Hematopoietic multipotent progenitor cell treated with erythropoietin and hydrocortisone succinate and interleukin-3 and kit ligand, for 17 days (in vitro differentiated cells): ENCODE data around the gene PPP3CB.
"Not testable (repeated sequence)": the region's sequence is repeated elsewhere in the genome, so short reads cannot be mapped to it uniquely, and the experiment has no call there.

Experiments
- DNase-seq: peaks from one replicate; pipeline ENCODE4 v3.0.0-alpha.2; 2015; ENCODE audit warnings: low spot score

Gene PPP3CB

DNA sequence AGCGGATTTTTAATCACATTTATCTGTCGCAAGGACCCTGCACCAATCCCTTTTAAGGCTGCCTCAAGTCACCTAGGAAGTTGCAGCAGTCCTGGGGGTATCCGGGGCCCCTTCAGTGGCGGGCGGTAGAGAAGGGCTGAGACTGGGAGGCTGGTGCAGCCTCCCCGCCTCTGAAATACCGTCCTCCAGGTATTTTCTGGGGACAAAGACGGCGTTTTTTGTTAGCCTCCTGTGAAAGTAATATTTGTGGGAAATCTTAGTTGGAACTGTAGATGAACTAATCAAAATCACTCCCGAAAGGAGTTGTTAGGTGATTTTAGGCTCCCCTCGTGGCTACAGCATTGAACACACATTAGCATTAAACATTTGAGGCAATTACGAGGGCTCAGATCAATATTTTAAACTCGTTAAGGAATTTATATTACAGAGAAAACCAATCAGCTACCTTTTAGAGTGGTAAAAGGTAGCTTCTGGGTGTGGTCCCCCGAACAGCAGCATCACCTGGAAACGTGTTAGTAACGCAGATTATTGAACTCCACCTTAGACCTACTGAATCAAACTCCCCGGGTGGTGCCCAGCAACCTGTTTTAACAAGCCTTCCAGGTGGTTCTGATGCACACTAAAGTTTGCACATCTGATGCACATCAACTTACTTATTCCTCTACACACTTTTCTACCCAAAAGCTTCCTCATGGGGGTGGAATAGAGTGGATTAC, 81.4 kb downstream of the PPP3CB start:
- no peak for DNase-seq

DNA sequence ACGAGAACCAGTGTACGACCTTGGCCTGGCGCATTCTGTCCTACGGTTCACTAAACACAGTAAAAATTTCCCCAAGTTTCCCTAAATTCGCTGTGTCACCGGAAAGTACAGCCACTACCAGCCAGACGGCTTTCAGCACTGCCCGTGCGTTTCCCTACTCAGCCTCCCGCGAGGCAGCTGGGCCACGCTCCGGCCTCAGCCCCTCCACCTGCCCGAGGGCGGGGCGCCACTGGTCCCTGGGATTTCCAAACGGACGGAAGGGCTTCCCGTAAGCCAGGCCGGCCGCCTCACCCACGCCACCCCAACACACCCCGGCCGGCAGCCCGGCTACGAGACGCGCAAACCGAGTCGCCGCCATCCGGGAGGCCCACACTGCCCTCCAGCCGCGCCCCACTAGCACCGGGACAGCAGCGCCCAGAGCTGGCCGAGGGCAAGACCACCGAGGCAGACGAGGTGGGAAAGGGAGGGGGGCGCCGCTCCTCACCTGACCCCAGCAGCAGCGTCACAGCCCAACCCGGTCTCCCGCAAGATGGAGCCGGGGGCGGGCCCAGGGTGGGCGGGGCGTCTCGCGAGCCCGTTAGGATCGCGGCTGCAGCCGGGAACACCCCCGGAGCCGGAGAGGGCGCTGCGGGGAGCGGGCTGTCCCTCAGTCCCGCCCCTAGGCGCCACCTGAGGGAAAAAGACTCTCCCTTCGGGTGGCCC, 82.1 kb downstream of the PPP3CB start, which contains the start of gene ANXA7:
TSS of gene ANXA7 (minus strand) at position 531 of the 702 bp plus-strand sequence. CDS start 13,202 bp downstream, outside the sequence.
- DNase-seq, result peak; percentile 92

DNA sequence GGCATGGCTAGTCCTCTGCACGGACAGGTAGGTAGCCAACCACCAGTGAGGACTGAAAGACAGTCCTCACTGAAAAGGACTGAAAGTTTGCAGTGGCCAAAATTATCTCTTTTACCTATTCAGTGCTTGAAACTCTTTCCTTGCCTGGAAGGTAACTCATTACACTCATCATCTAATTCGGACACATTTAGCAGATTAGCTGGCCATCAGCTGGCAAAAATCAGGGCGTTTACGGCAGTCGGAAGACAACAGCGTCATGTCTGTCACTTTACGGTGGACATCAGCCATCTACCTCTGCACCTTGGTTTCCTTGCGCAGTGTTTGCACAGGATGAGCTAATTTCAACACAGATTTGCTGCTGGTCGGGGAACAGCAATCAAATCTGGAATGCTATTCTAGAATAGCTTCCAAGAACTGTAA, 82.7 kb downstream of the PPP3CB start:
- DNase-seq, result no peak

DNA sequence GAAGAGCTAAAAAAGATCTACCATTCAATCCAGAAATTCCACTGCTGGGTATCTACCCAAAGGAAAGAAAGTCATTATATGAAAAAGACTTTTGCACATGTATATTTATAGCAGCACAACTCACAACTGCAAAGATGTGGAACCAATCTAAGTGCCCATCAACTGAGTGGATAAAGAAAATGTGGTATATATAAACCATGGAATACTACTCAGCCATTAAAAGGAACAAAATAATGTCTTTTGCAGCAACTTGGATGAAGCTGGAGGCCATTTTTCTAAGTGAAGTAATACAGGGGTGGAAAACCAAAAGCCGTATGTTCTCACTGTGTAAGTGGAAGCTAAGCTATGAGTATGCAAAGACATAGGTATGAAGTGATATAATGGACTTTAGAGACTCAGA, 84.9 kb downstream of the PPP3CB start:
- DNase-seq, result no peak

DNA sequence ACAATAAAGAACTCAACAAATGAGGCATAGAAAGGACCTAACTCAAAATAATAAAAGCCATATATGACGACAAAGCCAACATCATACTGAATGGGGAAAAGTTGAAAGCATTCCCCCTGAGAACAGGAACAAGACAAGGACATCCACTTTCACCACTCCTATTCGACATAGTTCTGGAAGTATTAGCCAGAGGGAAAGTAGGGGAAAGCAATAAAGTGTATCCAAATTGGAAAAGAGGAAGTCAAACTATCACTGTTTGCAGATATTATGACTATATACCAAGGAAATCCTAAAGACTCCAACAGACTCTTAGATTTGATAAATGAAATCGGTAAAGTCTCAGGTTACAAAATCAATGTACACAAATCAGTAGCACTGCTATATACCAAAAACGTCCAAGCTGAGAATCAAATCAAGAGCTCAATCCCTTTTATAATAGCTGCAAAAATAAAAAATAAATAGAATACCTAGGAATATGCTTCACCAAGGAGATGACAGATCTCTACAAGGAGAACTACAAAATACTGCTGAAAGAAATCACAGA, 86.8 kb downstream of the PPP3CB start:
- no peak for DNase-seq

DNA sequence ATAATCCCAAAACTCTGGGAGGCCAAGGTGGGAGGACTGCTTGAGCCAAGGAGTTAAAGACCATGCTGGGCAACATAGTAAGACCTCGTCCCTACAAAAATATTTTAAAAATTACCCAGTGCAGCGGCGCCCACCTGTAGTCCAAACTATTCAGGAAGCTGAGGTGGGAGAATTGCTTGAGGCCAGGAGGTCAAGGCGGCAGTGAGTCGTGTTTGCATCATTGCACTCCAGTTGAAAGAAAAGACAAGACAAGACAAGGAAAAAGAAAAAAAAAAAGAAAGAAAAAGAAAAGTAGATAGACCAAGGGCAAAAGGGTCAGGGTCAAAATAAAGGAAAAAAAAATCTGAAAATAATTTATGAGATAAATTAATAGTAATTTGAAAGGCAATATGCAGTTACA, 87.8 kb downstream of the PPP3CB start:
- DNase-seq, result no peak

DNA sequence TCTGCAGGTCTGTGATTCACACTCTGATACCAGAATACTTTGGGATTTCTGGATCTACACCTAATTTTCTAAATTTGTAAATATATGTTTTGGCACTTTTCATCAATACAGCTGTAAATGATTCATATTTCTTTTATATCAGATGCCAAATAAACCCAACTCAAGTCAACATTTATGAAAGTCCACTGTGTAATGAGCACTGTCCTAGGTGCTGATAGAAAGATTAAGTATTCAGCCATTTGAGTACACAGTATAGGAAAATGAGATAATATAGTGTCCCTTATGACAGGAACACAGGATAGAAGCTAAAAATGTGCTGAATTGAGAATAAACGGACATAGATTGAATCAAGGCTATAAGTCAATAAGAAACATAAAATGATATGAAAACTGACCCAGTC, 88.3 kb downstream of the PPP3CB start:
- DNase-seq, result no peak

DNA sequence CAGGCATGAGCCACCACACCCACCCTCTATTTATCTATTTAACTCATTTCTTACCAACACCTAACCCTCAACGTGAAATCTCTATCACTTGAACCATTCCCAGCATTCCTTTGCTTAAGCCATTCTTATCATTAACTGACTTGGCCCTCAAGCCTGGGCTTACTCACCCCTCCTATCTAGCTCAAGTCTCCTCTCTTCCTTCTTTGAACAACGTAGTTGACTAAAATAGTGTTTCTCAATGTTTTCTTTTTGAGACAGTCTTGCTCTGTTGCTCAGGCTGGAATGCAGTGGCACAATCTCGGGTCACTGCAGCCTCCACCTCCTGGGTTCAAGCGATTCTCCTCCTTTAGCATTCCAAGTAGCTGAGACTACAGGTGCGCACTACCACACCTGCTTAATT, 89.0 kb downstream of the PPP3CB start:
- peak; percentile 29 for DNase-seq

DNA sequence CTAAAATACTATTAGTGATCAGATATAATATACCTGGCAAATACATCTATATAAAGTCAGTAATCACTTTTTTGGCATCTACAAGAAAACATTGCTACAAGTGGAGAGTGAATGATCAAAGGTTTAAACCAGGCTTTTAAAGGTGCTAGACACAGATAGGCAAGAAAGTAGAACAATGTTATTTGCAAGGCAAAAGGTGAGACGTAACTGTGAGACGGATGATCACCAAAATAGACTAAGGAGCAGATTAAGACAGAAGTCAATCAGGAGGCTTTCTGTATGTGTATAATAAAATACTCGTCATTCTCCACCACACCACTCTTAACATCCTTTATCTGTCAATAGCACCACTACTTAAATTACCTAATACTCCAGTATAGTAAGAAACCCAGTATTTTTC, 90.3 kb downstream of the PPP3CB start:
- no peak for DNase-seq

DNA sequence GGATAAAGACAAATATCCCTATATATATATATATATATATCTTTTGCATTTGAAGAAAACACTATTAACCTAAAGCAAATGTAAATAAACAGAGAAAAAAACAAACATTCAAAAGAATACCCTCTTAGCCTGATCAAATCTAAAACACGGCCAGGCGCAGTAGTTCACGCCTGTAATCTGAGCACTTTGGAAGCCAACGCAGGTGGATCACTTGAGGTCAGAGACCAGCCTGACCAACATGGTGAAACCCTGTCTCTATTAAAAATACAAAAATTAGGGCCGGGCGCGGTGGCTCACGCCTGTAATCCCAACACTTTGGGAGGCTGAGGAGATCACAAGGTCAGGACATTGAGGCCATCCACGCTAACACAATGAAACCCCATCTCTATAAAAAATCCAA, 91.1 kb downstream of the PPP3CB start:
- DNase-seq, result no peak

DNA sequence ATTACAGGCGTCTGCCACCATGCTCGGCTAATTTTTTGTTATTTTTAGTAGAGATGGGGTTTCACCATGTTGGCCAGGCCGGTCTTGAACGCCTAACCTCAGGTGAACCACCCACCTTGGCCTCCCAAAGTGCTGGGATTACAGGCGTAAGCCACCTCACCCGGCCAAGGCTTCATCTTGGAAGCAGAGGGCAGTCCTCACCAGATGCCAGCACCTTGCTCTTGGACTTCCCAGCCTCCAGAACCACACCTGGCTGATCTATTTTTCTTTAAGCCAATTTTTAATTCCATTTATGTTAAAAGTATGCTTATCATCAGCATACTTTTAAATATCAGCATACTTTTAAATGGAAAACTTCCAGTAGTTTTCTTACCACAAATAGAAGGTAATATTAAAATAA, 94.2 kb downstream of the PPP3CB start:
- DNase-seq, result no peak

DNA sequence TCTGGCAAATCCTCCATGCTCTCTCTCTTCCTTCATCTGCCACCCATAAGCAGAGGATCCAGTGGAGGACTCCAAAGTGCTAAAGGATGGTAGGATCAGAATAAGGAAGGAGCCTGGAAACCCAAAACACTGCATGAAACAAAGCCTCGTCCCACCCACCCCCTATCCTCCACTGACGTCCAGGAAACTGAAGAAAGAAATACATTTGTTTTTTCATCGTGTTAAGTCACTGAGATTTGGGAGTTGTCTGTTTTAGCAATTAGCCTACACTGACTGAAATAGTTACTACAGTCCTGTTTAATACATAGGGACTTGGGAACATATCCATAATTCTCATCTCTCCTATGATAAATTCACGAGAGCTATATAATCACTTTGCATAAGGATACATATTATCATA, 96.8 kb downstream of the PPP3CB start:
- DNase-seq, result no peak

DNA sequence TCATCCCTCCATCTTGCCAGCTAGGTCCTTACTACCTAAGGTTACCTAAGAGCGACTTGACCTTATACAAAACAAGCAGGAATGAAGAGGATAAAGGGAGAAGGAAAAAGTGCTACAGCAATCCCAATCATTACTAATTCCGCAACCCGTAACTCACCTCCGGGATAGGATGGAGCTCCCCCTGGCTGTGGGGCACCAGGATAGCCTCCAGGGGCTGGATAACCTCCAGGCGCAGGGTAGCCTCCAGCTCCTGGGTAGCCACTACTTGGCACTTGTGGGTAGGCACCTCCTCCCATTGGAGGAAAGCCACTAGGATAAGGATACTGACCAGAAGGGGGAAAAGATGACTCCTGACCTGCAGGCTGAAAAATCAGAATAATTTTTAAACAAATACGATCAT, 97.8 kb downstream of the PPP3CB start:
- no peak for DNase-seq

DNA sequence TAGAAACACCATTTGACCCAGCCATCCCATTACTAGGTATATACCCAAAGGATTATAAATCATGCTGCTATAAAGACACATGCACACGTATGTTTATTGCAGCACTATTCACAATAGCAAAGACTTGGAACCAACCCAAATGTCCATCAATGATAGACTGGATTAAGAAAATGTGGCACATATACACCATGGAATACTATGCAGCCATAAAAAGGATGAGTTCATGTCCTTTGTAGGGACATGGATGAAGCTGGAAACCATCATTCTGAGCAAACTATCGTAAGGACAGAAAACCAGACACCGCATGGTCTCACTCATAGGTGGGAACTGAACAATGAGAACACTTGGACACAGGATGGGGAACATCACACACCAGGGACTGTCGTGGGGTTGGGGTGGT, 101.5 kb downstream of the PPP3CB start:
- DNase-seq, result not testable (repeated sequence)

DNA sequence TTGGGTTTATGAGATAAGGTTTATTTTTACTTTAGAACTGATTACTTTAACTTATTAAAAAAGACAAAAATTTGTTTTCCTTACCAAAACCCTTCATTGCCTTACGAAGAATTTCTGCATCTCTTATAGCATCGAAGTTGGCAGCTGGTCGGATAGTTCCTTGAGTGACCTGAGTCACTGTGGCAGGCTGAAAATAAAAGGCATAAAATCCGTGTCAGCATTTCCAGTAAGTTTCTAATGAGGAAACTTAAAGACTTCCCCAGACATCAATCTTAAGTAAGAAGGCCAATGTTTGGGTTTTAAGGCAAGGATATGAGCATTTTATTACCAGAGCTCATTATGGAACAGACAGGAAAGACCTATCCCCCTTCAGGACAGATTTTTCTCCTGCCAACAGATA, 107.6 kb downstream of the PPP3CB start:
- DNase-seq, result no peak

DNA sequence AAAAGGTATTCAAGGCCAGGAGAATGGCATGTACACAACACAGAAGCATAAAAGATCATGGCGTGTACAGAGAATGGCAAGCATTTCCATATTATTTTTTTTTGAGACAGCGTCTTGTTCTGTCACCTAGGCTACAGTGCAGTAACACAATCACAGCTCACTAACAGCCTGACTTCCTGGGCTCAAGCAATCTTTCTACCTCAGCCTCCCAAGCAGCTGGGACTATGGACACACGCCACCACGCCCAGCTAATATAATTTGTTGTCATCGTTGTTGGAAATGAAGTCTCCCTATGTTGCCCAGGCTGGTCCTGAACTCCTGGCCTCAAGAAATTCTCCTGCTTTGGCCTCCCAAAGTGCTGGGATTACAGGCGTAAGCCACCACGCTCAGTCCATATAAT, 109.2 kb downstream of the PPP3CB start:
- DNase-seq, result no peak
